Measurements from ENCODE around the gene SLC16A13. TPM values are rescaled to one million over a fixed set of nuclear protein-coding genes. Genes with fewer than 3 reads are reported as not detected.

Gene SLC16A13
- total and polyA plus RNA-seq, 10 of the 15 experiments (the other 5 are each of a cell fraction or from before 2014, with no cell fraction given): 0.34 to 12.1 (median 3.3) TPM

DNA sequence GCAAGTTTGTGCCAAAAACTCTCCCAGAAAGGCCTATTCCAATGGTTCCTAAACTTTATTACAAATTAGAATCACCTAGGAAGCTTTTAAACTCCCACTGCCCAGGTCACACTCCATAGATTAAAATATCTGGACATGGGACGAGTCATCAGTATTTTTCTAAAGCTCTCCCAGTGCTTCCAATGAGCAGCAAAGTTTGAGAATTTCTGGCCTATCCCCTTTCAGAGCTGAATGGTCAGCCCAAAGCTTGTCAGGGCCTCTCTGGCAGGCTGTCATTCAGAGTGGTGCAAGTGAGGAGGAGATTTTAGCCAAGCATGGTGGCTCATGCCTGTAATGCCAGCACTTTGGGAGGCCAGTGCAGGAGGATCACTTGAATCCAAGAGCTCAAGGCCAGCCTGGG is 10.6 kb upstream of the SLC16A13 start:
- POLR2A ChIA-PET: interaction anchor here (0.9 to 5.4 kb wide), 3 partner anchors 10 to 546 kb away, joined by 3 to 39 read pairs (median 3); partner anchors contain the start of gene SLC16A13
- no peak overlapping the region for H3K27ac ChIP-seq (ENCODE audit: control insufficient read depth, insufficient read depth)
- no peaks in the 10 kb centered on the region for H3K79me2 ChIP-seq (ENCODE audit: control insufficient read depth, insufficient read depth, low read length)
- no peaks in the 10 kb centered on the region for H3K27me3 ChIP-seq (replicated peaks in 1 of 2; ENCODE audit: control insufficient read depth in 2 of 2, insufficient read depth in 2 of 2, low read length in 1 of 2)
- H3K9me3 ChIP-seq (replicated peaks; ENCODE audit: control insufficient read depth, insufficient read depth, low read length): no peaks in the 10 kb centered on the region
- intact Hi-C loops (cut with micrococcal nuclease; ENCODE audit: unreplicated experiment): no loop called here
- no peak overlapping the region for H3K4me2 ChIP-seq (ENCODE audit: control insufficient read depth, insufficient read depth)
- WGBS (ENCODE audit: insufficient coverage, insufficient replicate concordance, low lambda C conversion rate, missing lambda C conversion rate): 35% methylated on average over 1 of the region's 1 CpG
- no peak overlapping the region for H3K4me3 ChIP-seq
- ATAC-seq (no peak), DNase-seq (ENCODE audit: low read depth, low spot score) (no peak), FAIRE-seq (no peak)
- TF ChIP-seq NFYA (IDR thresholded peaks at IDR 0.05; ENCODE audit: borderline replicate concordance, low read depth, low read length) (no peak), TCF3 (IDR thresholded peaks at IDR 0.05; ENCODE audit: borderline replicate concordance, insufficient read depth, low read depth, low read length) (no peak), ZNF274 (IDR thresholded peaks at IDR 0.05; ENCODE audit: insufficient read depth, insufficient read length) (no peak), SUPT20H (IDR thresholded peaks at IDR 0.05; ENCODE audit: borderline replicate concordance, control insufficient read depth, low read depth, low read length) (no peak), MYC (IDR thresholded peaks at IDR 0.05; ENCODE audit: insufficient read depth, insufficient read length, insufficient replicate concordance, low read length, severe bottlenecking) (no peak), SPI1 (IDR thresholded peaks at IDR 0.05; ENCODE audit: borderline replicate concordance, insufficient read depth, low read depth, low read length) (no peak), SMARCA5 (IDR thresholded peaks at IDR 0.05) (no peak), ESRRA (IDR thresholded peaks at IDR 0.05; ENCODE audit: low read length) (no peak), ATF7 (IDR thresholded peaks at IDR 0.05; ENCODE audit: low read depth) (no peak), CHD4 (IDR thresholded peaks at IDR 0.05) (no peak), DPF2 (IDR thresholded peaks at IDR 0.05) (no peak), RAD51 (IDR thresholded peaks at IDR 0.05) (no peak), EGR1 (IDR thresholded peaks at IDR 0.05; ENCODE audit: borderline replicate concordance in 1 of 2, low read depth in 2 of 2, low read length in 2 of 2) (no peak)
- TF ChIP-seq, protein P1, sequence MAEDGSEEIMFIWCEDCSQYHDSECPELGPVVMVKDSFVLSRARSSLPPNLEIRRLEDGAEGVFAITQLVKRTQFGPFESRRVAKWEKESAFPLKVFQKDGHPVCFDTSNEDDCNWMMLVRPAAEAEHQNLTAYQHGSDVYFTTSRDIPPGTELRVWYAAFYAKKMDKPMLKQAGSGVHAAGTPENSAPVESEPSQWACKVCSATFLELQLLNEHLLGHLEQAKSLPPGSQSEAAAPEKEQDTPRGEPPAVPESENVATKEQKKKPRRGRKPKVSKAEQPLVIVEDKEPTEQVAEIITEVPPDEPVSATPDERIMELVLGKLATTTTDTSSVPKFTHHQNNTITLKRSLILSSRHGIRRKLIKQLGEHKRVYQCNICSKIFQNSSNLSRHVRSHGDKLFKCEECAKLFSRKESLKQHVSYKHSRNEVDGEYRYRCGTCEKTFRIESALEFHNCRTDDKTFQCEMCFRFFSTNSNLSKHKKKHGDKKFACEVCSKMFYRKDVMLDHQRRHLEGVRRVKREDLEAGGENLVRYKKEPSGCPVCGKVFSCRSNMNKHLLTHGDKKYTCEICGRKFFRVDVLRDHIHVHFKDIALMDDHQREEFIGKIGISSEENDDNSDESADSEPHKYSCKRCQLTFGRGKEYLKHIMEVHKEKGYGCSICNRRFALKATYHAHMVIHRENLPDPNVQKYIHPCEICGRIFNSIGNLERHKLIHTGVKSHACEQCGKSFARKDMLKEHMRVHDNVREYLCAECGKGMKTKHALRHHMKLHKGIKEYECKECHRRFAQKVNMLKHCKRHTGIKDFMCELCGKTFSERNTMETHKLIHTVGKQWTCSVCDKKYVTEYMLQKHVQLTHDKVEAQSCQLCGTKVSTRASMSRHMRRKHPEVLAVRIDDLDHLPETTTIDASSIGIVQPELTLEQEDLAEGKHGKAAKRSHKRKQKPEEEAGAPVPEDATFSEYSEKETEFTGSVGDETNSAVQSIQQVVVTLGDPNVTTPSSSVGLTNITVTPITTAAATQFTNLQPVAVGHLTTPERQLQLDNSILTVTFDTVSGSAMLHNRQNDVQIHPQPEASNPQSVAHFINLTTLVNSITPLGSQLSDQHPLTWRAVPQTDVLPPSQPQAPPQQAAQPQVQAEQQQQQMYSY (CRISPR knock-in tag; IDR thresholded peaks at IDR 0.05): no peak
- no TSS peak for BruUV-seq (replicated peaks)
- peaks cover 22% of the 10 kb centered on the region for H3K4me1 ChIP-seq (ENCODE audit: control insufficient read depth, insufficient read depth, low read length)
- RAD21 ChIA-PET (ENCODE audit: unreplicated experiment): interaction anchor here (1.4 kb wide), 1 partner anchor 98 kb away, joined by 3 read pairs; no protein-coding TSS in a partner anchor
- CTCF ChIA-PET: interaction anchor here (0.7 to 1.9 kb wide), 6 partner anchors 9 to 114 kb away, joined by 3 to 7 read pairs (median 3); partner anchors contain the start of genes RNASEK and SLC16A13
- SMC1A ChIA-PET (ENCODE audit: uncharacterized antibody, unreplicated experiment): interaction anchor here (1.0 to 2.6 kb wide), 3 partner anchors 10 to 21 kb away, joined by 3 to 9 read pairs (median 4); partner anchors contain the start of gene SLC16A13
- in situ Hi-C loops (cut with MboI): loop anchor here (25.0 kb wide), 1 partner anchor 537 kb away; the partner anchor contains the start of genes SENP3 and TNFSF13
- no peaks in the 10 kb centered on the region for H3K36me3 ChIP-seq (ENCODE audit: control insufficient read depth in 2 of 2, insufficient read depth in 2 of 2, low read length in 1 of 2)
- no peak overlapping the region for H2AFZ ChIP-seq (ENCODE audit: control insufficient read depth, low read depth, low read length)
- H3K9ac ChIP-seq (ENCODE audit: control insufficient read depth, insufficient read depth, low read length): no peak overlapping the region
- no peaks in the 10 kb centered on the region for H4K20me1 ChIP-seq (ENCODE audit: control insufficient read depth, insufficient read depth)

Measured in GM12878 (cell line).